GM23338 (cell line): ENCODE results near the gene BSND. TPM values are rescaled to one million over a fixed set of nuclear protein-coding genes. Genes with fewer than 3 reads are reported as not detected.

Experiments
- ATAC-seq: fragments of 200-7000 bp; cut with Tn5 transposase; 3 replicates; pipeline ENCODE4 v1.9.1; 2020
- DNase-seq: peaks from one replicate; pipeline ENCODE4 v3.0.0-alpha.2; 2015; ENCODE audit warnings: low spot score
- H2AFZ ChIP-seq: fragments of 200-600 bp; sonication (generic); 2 replicates; pipeline ENCODE4 v1.8.0; 2016; ENCODE audit warnings: antibody characterized with exemption, mild to moderate bottlenecking, moderate library complexity
- H3F3A ChIP-seq: fragments of 200-600 bp; sonication (generic); replicated peaks from 2 replicates; pipeline ENCODE4 v1.8.0; 2017; ENCODE audit warnings: antibody characterized with exemption, mixed run types, low read depth
- H3K27ac ChIP-seq: fragments of 200-600 bp; sonication (generic); 2 replicates; pipeline ENCODE4 v1.6.1; 2016; ENCODE audit warnings: low read depth
- H3K27me3 ChIP-seq: fragments of 200-600 bp; sonication (generic); 2 replicates; pipeline ENCODE4 v1.8.0; 2016; ENCODE audit warnings: mild to moderate bottlenecking, mixed run types, moderate library complexity; ENCODE audit not compliant: insufficient read depth
- H3K36me3 ChIP-seq: fragments of 200-600 bp; sonication (generic); 2 replicates; pipeline ENCODE4 v1.8.0; 2016; ENCODE audit warnings: mild to moderate bottlenecking; ENCODE audit not compliant: insufficient read depth
- H3K4me1 ChIP-seq: fragments of 200-600 bp; sonication (generic); 2 replicates; pipeline ENCODE4 v1.8.0; 2016; ENCODE audit warnings: mild to moderate bottlenecking, moderate library complexity; ENCODE audit not compliant: insufficient read depth
- H3K4me2 ChIP-seq: fragments of 200-600 bp; sonication (generic); 2 replicates; pipeline ENCODE4 v1.7.1; 2017; ENCODE audit warnings: mixed run types
- H3K4me3 ChIP-seq: fragments of 200-600 bp; sonication (generic); 2 replicates; pipeline ENCODE4 v1.6.1; 2016; ENCODE audit warnings: mixed run types
- H3K79me2 ChIP-seq: fragments of 200-600 bp; sonication (generic); replicated peaks from 2 replicates; pipeline ENCODE4 v1.8.0; 2017; ENCODE audit warnings: mild to moderate bottlenecking; ENCODE audit not compliant: insufficient read depth
- H3K9me2 ChIP-seq: fragments of 200-600 bp; sonication (generic); 2 replicates; pipeline ENCODE4 v1.8.0; 2017; ENCODE audit not compliant: insufficient read depth
- H4K20me1 ChIP-seq: fragments of 200-600 bp; sonication (generic); replicated peaks from 2 replicates; pipeline ENCODE4 v1.8.0; 2017; ENCODE audit warnings: mild to moderate bottlenecking; ENCODE audit not compliant: insufficient read depth
- H3K27ac Mint-ChIP-seq: 2 replicates; pipeline ENCODE4 v1.8.0; 2020; ENCODE audit warnings: inconsistent platforms, mild to moderate bottlenecking, moderate library complexity, mixed read lengths
- H3K27me3 Mint-ChIP-seq: 3 replicates; pipeline ENCODE4 v1.8.0; 2022; ENCODE audit warnings: low read depth, mild to moderate bottlenecking, moderate library complexity, mixed read lengths, inconsistent platforms; ENCODE audit not compliant: insufficient read depth, poor library complexity
- H3K36me3 Mint-ChIP-seq: 3 replicates; pipeline ENCODE4 v1.8.0; 2021; ENCODE audit warnings: low read depth, mild to moderate bottlenecking, inconsistent platforms, moderate library complexity, mixed read lengths
- H3K4me1 Mint-ChIP-seq: 3 replicates; pipeline ENCODE4 v1.8.0; 2020; ENCODE audit warnings: mild to moderate bottlenecking, inconsistent platforms, mixed read lengths
- H3K4me3 Mint-ChIP-seq: 3 replicates; pipeline ENCODE4 v1.8.0; 2021; ENCODE audit warnings: moderate library complexity, mild to moderate bottlenecking, inconsistent platforms, mixed read lengths
- H3K9me3 Mint-ChIP-seq: 3 replicates; pipeline ENCODE4 v1.8.0; 2020; ENCODE audit warnings: moderate library complexity, mild to moderate bottlenecking, inconsistent platforms, mixed read lengths
- CREB1 ChIP-seq: fragments of 250-450 bp; sonication (Bioruptor Pico); IDR thresholded peaks from 2 replicates; pipeline ENCODE4 v1.5.0; 2020; ENCODE audit warnings: low read depth, mild to moderate bottlenecking, moderate library complexity
- CTCF ChIP-seq, 2 experiments: fragments of 200-600 bp in 1 of 2; sonication (generic) in 1 of 2; conservative IDR thresholded peaks; 2 replicates each; pipeline versions ENCODE4 v1.5.1 to v1.6.1; 2016 to 2017; ENCODE audit warnings: antibody characterized with exemption in 2 of 2, low read depth in 2 of 2, mild to moderate bottlenecking in 2 of 2, moderate library complexity in 1 of 2
- ETS1 ChIP-seq: IDR thresholded peaks from 2 replicates; pipeline ENCODE4 v1.6.1; 2016; ENCODE audit warnings: antibody characterized with exemption
- EZH2 ChIP-seq: fragments of 200-600 bp; sonication (generic); IDR thresholded peaks from one replicate; pipeline ENCODE4 v1.8.0; 2017; ENCODE audit warnings: antibody characterized with exemption, mild to moderate bottlenecking, low read depth; ENCODE audit not compliant: unreplicated experiment
- EZH2phosphoT487 ChIP-seq: fragments of 200-600 bp; sonication (generic); IDR thresholded peaks from one replicate; pipeline ENCODE4 v1.8.1; 2018; ENCODE audit warnings: antibody characterized with exemption; ENCODE audit not compliant: unreplicated experiment
- JUNB ChIP-seq: IDR thresholded peaks from one replicate; pipeline ENCODE4 v1.6.1; 2016; ENCODE audit warnings: antibody characterized with exemption; ENCODE audit not compliant: unreplicated experiment
- NANOG ChIP-seq: IDR thresholded peaks from 2 replicates; pipeline ENCODE4 v1.6.1; 2016; ENCODE audit warnings: antibody characterized with exemption, borderline replicate concordance
- POLR2AphosphoS5 ChIP-seq: IDR thresholded peaks from 2 replicates; pipeline ENCODE4 v1.6.1; 2016; ENCODE audit warnings: antibody characterized with exemption, low read depth
- REST ChIP-seq: IDR thresholded peaks from one replicate; pipeline ENCODE4 v1.6.1; 2018; ENCODE audit warnings: antibody characterized with exemption; ENCODE audit not compliant: unreplicated experiment
- STAT1 ChIP-seq: IDR thresholded peaks from one replicate; pipeline ENCODE4 v1.6.1; 2016; ENCODE audit warnings: antibody characterized with exemption; ENCODE audit not compliant: unreplicated experiment
- ZNF114 ChIP-seq: fragments of 250-450 bp; sonication (Bioruptor Pico); IDR thresholded peaks from 2 replicates; pipeline ENCODE4 v1.5.0; 2020; ENCODE audit warnings: mild to moderate bottlenecking, moderate library complexity
- ZNF331 ChIP-seq: fragments of 250-450 bp; sonication (Bioruptor Pico); IDR thresholded peaks from 2 replicates; pipeline ENCODE4 v1.5.0; 2020; ENCODE audit warnings: low read depth, mild to moderate bottlenecking, moderate library complexity
- ZNF462 ChIP-seq: fragments of 250-450 bp; sonication (Bioruptor Pico); IDR thresholded peaks from 2 replicates; pipeline ENCODE4 v1.5.0; 2020; ENCODE audit warnings: mild to moderate bottlenecking, moderate library complexity
- polyA plus RNA-seq: library from polyadenylated mRNA; unstranded; fragments of >200 nt; fragmentation: Nextera tagmentation; extraction: Ambion mirVana; gene quantifications from 2 replicates; pipeline ENCODE4 v1.2.1, GENCODE V29; 2016
- total RNA-seq: library from RNA; depleted of rRNA; stranded (reverse); fragments of >200 nt; shearing (Covaris generic); gene quantifications from 2 replicates; pipeline ENCODE4 v1.2.3, GENCODE V29; 2014

Gene BSND
- total and polyA plus RNA-seq, 2 experiments from 2014 or later, result 0.55 to 1.4 TPM

GRCh38 chr1:55053265-55053954 is 54.7 kb downstream of the BSND start (continued):
- TF ChIP-seq POLR2AphosphoS5 (no peak), ZNF462 (CRISPR knock-in tag) (no peak)

GRCh38 chr1:55054396-55054795 is 55.7 kb downstream of the BSND start:
- Mint-ChIP-seq H3K4me1 (no peaks in the 10 kb centered on the region), H3K9me3 (no peaks in the 10 kb centered on the region), H3K27me3 (peaks cover 10% of the 10 kb centered on the region), H3K27ac (no peak overlapping the region), H3K4me3 (no peak overlapping the region), H3K36me3 (peaks cover 33% of the 10 kb centered on the region)
- Histone ChIP-seq H3K36me3 (peaks cover 54% of the 10 kb centered on the region), H3K27ac (no peak overlapping the region), H3K9me2 (no peaks in the 10 kb centered on the region), H3F3A (peaks cover 12% of the 10 kb centered on the region; the same call in 1 of the 2 replicates), H3K4me3 (no peak overlapping the region), H3K79me2 (peaks cover 14% of the 10 kb centered on the region), H3K4me2 (no peak overlapping the region), H3K4me1 (no peaks in the 10 kb centered on the region), H3K27me3 (no peaks in the 10 kb centered on the region), H4K20me1 (peaks cover 16% of the 10 kb centered on the region), H2AFZ (no peak overlapping the region)
- DNase-seq (no peak), ATAC-seq (no peak)
- TF ChIP-seq STAT1 (no peak), NANOG (no peak), REST (no peak), JUNB (no peak), EZH2 (no peak), ETS1 (no peak), ZNF114 (CRISPR knock-in tag) (no peak), POLR2AphosphoS5 (no peak), EZH2phosphoT487 (no peak), CTCF (conservative IDR thresholded peaks at IDR 0.05; ENCODE audit: low read depth in 2 of 2) (no peak), CREB1 (CRISPR knock-in tag) (no peak), ZNF331 (CRISPR knock-in tag) (no peak)
